CD4-positive, alpha-beta T cell treated with Interleukin-21 for 1 hour (primary cell): ENCODE data around the gene TMEM141.
A peak's percentile ranks its signal among the peaks of the same experiment; 100 is the strongest.
"Not testable (repeated sequence)": the region's sequence is repeated elsewhere in the genome, so short reads cannot be mapped to it uniquely, and the experiment has no call there.

Source experiments
- DNase-seq: peaks from one replicate; pipeline ENCODE4 v3.0.0-alpha.2; 2020

TMEM141 gene

GRCh38 chr9:136755302-136756133, 35.6 kb upstream of the TMEM141 start:
- DNase-seq = not testable (repeated sequence)

- DNase-seq = no peak
These were observed 35.1 kb upstream of the TMEM141 start for GRCh38 chr9:136756134-136756438.

GRCh38 chr9:136756836-136757235, 34.3 kb upstream of the TMEM141 start:
- no peak for DNase-seq

GRCh38 chr9:136757328-136757727, 33.8 kb upstream of the TMEM141 start:
- DNase-seq = no peak

GRCh38 chr9:136757751-136758140, 33.4 kb upstream of the TMEM141 start:
- DNase-seq = no peak

GRCh38 chr9:136759001-136759400, 32.1 kb upstream of the TMEM141 start:
- no peak for DNase-seq

GRCh38 chr9:136759436-136760325, 31.5 kb upstream of the TMEM141 start:
- DNase-seq = no peak

- DNase-seq = no peak
These were observed 30.7 kb upstream of the TMEM141 start for GRCh38 chr9:136760424-136760823.

- DNase-seq = peak; percentile 23
These were observed 30.2 kb upstream of the TMEM141 start for GRCh38 chr9:136760834-136761544.

GRCh38 chr9:136761545-136761981, 29.6 kb upstream of the TMEM141 start:
- DNase-seq = no peak

GRCh38 chr9:136762221-136762691, 28.9 kb upstream of the TMEM141 start:
- no peak for DNase-seq

GRCh38 chr9:136762915-136763648, 28.1 kb upstream of the TMEM141 start:
- DNase-seq = peak; percentile 42

GRCh38 chr9:136763649-136764035, 27.5 kb upstream of the TMEM141 start:
- DNase-seq = no peak

GRCh38 chr9:136764301-136764891, 26.7 kb upstream of the TMEM141 start, which contains the start of gene LCN15:
LCN15 (minus strand) TSS chr9:136764518; CDS start chr9:136764488, 30 bp downstream.
- DNase-seq = no peak

- no peak for DNase-seq
These were observed 26.1 kb upstream of the TMEM141 start for GRCh38 chr9:136765041-136765440.

- not testable (repeated sequence) for DNase-seq
These were observed 25.3 kb upstream of the TMEM141 start for GRCh38 chr9:136765745-136766409.

- DNase-seq = peak; percentile 69
These were observed 24.6 kb upstream of the TMEM141 start for GRCh38 chr9:136766410-136767120.

- peak; percentile 57 for DNase-seq
These were observed 21.4 kb upstream of the TMEM141 start for GRCh38 chr9:136769710-136770191.

GRCh38 chr9:136771907-136772415, 19.2 kb upstream of the TMEM141 start:
- no peak for DNase-seq

GRCh38 chr9:136773386-136774044, 17.6 kb upstream of the TMEM141 start:
- no peak for DNase-seq
